Measurements from ENCODE around the gene BCAN.

DNA sequence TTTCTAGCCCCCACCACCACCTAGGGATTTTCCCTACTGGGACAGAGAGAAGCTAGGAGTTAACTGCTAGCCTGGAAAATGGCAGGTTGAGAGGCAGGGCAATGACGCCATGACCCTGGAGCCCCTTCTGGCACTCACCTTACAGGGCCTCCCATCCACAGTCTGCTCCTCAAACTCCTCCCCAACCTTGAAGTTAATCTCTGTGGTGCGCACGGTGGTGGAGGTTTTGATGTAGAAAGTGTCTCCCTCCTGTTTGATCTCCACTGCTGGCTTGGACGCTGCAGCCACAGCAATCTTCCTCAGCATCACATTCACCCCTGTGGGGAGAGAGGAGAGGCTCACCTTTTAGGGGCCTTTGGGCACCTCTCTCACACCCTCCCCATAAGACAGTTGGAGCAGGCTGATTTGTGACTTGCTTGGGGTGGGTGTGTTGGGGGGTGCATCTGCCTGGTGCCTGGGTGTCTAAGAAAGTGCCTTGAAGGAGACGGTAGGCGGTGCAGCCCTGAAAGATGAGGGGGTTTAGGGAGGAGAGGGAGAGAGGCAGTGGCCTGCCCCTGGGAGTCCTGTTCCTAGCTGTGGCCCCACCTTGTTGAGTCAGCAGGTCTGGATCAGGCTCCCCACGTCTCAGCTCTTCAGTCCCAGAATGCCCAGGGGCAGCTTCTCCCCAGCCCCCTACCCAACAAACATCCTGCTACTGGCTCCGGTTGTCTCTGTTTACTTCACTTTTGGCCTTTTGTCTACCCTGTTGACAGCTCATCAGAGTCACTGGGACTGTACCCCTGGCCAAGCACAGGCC, 59.0 kb downstream of the BCAN start:
- TF ChIP-seq, protein P1, sequence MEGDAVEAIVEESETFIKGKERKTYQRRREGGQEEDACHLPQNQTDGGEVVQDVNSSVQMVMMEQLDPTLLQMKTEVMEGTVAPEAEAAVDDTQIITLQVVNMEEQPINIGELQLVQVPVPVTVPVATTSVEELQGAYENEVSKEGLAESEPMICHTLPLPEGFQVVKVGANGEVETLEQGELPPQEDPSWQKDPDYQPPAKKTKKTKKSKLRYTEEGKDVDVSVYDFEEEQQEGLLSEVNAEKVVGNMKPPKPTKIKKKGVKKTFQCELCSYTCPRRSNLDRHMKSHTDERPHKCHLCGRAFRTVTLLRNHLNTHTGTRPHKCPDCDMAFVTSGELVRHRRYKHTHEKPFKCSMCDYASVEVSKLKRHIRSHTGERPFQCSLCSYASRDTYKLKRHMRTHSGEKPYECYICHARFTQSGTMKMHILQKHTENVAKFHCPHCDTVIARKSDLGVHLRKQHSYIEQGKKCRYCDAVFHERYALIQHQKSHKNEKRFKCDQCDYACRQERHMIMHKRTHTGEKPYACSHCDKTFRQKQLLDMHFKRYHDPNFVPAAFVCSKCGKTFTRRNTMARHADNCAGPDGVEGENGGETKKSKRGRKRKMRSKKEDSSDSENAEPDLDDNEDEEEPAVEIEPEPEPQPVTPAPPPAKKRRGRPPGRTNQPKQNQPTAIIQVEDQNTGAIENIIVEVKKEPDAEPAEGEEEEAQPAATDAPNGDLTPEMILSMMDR (IDR thresholded peaks at IDR 0.05), result no peak
- TF ChIP-seq POLR2A (IDR thresholded peaks at IDR 0.05) (no peak), POLR2AphosphoS5 (IDR thresholded peaks at IDR 0.05; ENCODE audit: insufficient read depth in 1 of 2, low read depth in 1 of 2) (no peak)
